IMR-90 (cell line): Measurements from ENCODE around the gene ZMIZ2. TPM values are rescaled to one million over a fixed set of nuclear protein-coding genes. Genes with fewer than 3 reads are reported as not detected.

Source experiments
- ATAC-seq: fragments of 200-7000 bp; cut with Tn5 transposase; 2 replicates; pipeline ENCODE4 v1.9.1; 2020; ENCODE audit warnings: low read depth, mild to moderate bottlenecking, moderate library complexity
- BruUV-seq: library from RNA; stranded (reverse); fragments of 400-500 nt; replicated peaks from 2 replicates; lab custom pipeline; 2021; lab: Mats Ljungman, UMichigan
- CTCF ChIA-PET: fragments of 300-600 bp; formaldehyde crosslinking; extraction: SDS; loops from one replicate; lab custom pipeline; 2021; ENCODE audit warnings: antibody characterized with exemption; lab: Yijun Ruan, JAX
- POLR2A ChIA-PET: fragments of 300-600 bp; sonication (Branson Sonifier 250); formaldehyde crosslinking; loops from one replicate; lab custom pipeline; 2022; ENCODE audit warnings: antibody characterized with exemption; ENCODE audit not compliant: unreplicated experiment; lab: Charles Lee
- DNase-seq: peaks from one replicate; pipeline ENCODE4 v3.0.0; 2013
- H2AFZ ChIP-seq: replicated peaks from 2 replicates; pipeline ENCODE3; 2013; ENCODE audit warnings: low read length, mild to moderate bottlenecking; ENCODE audit not compliant: poor library complexity
- H2AK5ac ChIP-seq: 2 replicates; pipeline ENCODE4 v1.6.1; 2013; ENCODE audit warnings: low read depth, low read length, inconsistent platforms
- H2AK9ac ChIP-seq: replicated peaks from 2 replicates; pipeline ENCODE3; 2013; ENCODE audit warnings: mild to moderate bottlenecking, low read depth, low read length, moderate library complexity; ENCODE audit not compliant: poor library complexity
- H2BK120ac ChIP-seq: 2 replicates; pipeline ENCODE4 v1.6.1; 2013; ENCODE audit warnings: low read depth, low read length, inconsistent platforms
- H2BK15ac ChIP-seq: 3 replicates; pipeline ENCODE4 v1.6.1; 2013; ENCODE audit warnings: low read depth, low read length, inconsistent platforms
- H2BK20ac ChIP-seq: 2 replicates; pipeline ENCODE4 v1.6.1; 2013; ENCODE audit warnings: low read depth, mild to moderate bottlenecking, inconsistent platforms, low read length, moderate library complexity
- H2BK5ac ChIP-seq: 2 replicates; pipeline ENCODE4 v1.6.1; 2013; ENCODE audit warnings: mild to moderate bottlenecking, low read depth, low read length, inconsistent platforms; ENCODE audit not compliant: poor library complexity, severe bottlenecking
- H3K14ac ChIP-seq: replicated peaks from 2 replicates; pipeline ENCODE4 v1.6.1; 2013; ENCODE audit warnings: low read depth, low read length, inconsistent platforms
- H3K18ac ChIP-seq: 2 replicates; pipeline ENCODE4 v1.6.1; 2013; ENCODE audit warnings: low read depth, low read length, control low read depth
- H3K23ac ChIP-seq: 2 replicates; pipeline ENCODE4 v1.6.1; 2013; ENCODE audit warnings: low read depth, low read length, inconsistent platforms
- H3K27ac ChIP-seq: 2 replicates; pipeline ENCODE4 v1.5.1; 2013; ENCODE audit warnings: mild to moderate bottlenecking, control low read depth, low read length; ENCODE audit not compliant: insufficient read depth
- H3K27me3 ChIP-seq: 2 replicates; pipeline ENCODE4 v1.6.1; 2013; ENCODE audit warnings: low read length; ENCODE audit not compliant: control insufficient read depth, insufficient read depth
- H3K36me3 ChIP-seq: 2 replicates; pipeline ENCODE4 v1.6.1; 2013; ENCODE audit warnings: low read length, mixed read lengths; ENCODE audit not compliant: control insufficient read depth, insufficient read depth
- H3K4ac ChIP-seq: 2 replicates; pipeline ENCODE4 v1.6.1; 2013; ENCODE audit warnings: low read depth, low read length, inconsistent platforms
- H3K4me1 ChIP-seq: 2 replicates; pipeline ENCODE4 v1.6.1; 2013; ENCODE audit warnings: low read length, mixed read lengths; ENCODE audit not compliant: control insufficient read depth, insufficient read depth
- H3K4me2 ChIP-seq: 2 replicates; pipeline ENCODE4 v1.6.1; 2013; ENCODE audit warnings: low read depth, mild to moderate bottlenecking, control low read depth, low read length, moderate library complexity
- H3K4me3 ChIP-seq: 2 replicates; pipeline ENCODE4 v1.5.1; 2013; ENCODE audit warnings: low read depth, mild to moderate bottlenecking, control low read depth, low read length, moderate library complexity; ENCODE audit not compliant: insufficient read depth
- H3K56ac ChIP-seq: 2 replicates; pipeline ENCODE4 v1.6.1; 2013; ENCODE audit warnings: low read length, inconsistent platforms; ENCODE audit not compliant: insufficient read depth; ENCODE audit errors: extremely low read depth
- H3K79me1 ChIP-seq, 2 experiments: 2 replicates each; pipeline ENCODE4 v1.6.1; 2013; ENCODE audit warnings: low read length in 2 of 2, inconsistent platforms in 1 of 2, low read depth in 1 of 2
- H3K9ac ChIP-seq: 2 replicates; pipeline ENCODE4 v1.6.1; 2013; ENCODE audit warnings: low read depth, low read length, control low read depth
- H3K9me1 ChIP-seq: 2 replicates; pipeline ENCODE4 v1.6.1; 2013; ENCODE audit warnings: low read length, inconsistent platforms; ENCODE audit not compliant: insufficient read depth
- H3K9me3 ChIP-seq: 2 replicates; pipeline ENCODE4 v1.6.1; 2013; ENCODE audit warnings: low read length; ENCODE audit not compliant: control insufficient read depth, insufficient read depth
- H4K20me1 ChIP-seq: 2 replicates; pipeline ENCODE4 v1.6.1; 2013; ENCODE audit warnings: low read length, inconsistent platforms; ENCODE audit not compliant: insufficient read depth
- H4K5ac ChIP-seq: 2 replicates; pipeline ENCODE4 v1.6.1; 2013; ENCODE audit warnings: mild to moderate bottlenecking, low read depth, low read length, control low read depth
- H4K8ac ChIP-seq, 2 experiments: 2 replicates each; pipeline ENCODE4 v1.6.1; 2013; ENCODE audit warnings: low read depth in 2 of 2, low read length in 2 of 2, control low read depth in 1 of 2, inconsistent platforms in 1 of 2
- H4K91ac ChIP-seq: 2 replicates; pipeline ENCODE4 v1.6.1; 2013; ENCODE audit warnings: low read depth, low read length, inconsistent platforms; ENCODE audit not compliant: insufficient read depth
- BHLHE40 ChIP-seq: fragments of 150-350 bp; IDR thresholded peaks from 2 replicates; pipeline ENCODE4 v1.6.1; 2016; ENCODE audit warnings: mild to moderate bottlenecking, low read depth, low read length
- CHD1 ChIP-seq: IDR thresholded peaks from 2 replicates; pipeline ENCODE4 v1.6.1; 2012; ENCODE audit warnings: low read depth, low read length, improper control_type of control experiment
- FOS ChIP-seq: fragments of 150-350 bp; IDR thresholded peaks from 2 replicates; pipeline ENCODE4 v1.6.1; 2016; ENCODE audit warnings: low read depth, low read length
- MAFK ChIP-seq: IDR thresholded peaks from 2 replicates; pipeline ENCODE4 v1.6.1; 2012; ENCODE audit warnings: low read depth, low read length, improper control_type of control experiment
- MXI1 ChIP-seq: IDR thresholded peaks from 2 replicates; pipeline ENCODE4 v1.6.1; 2012; ENCODE audit warnings: low read depth, mild to moderate bottlenecking, low read length, moderate library complexity, borderline replicate concordance
- NFE2L2 ChIP-seq: fragments of 150-350 bp; IDR thresholded peaks from 2 replicates; pipeline ENCODE4 v1.6.1; 2016; ENCODE audit warnings: low read depth, mild to moderate bottlenecking, low read length
- RAD21 ChIP-seq: IDR thresholded peaks from 2 replicates; pipeline ENCODE4 v1.6.1; 2012; ENCODE audit warnings: low read length, improper control_type of control experiment
- RFX5 ChIP-seq: IDR thresholded peaks from 2 replicates; pipeline ENCODE4 v1.8.0; 2012; ENCODE audit warnings: low read depth, mild to moderate bottlenecking, low read length, moderate library complexity
- WGBS, 2 experiments: methylation state at CpG; one replicate each; pipeline versions ENCODE4 v1.1.5 to v1.1.7; 2013; ENCODE audit warnings: missing lambda C conversion rate in 2 of 2; ENCODE audit not compliant: insufficient read length in 1 of 2; ENCODE audit errors: extremely low coverage in 2 of 2; 5-methylcytosine and 5-hydroxymethylcytosine counted together
- dilution Hi-C: fragments of 300-500 bp; cut with HindIII; formaldehyde crosslinking; loops from one replicate; pipeline ENCODE4 v1.14.3; 2018; ENCODE audit warnings: low sequenced_read_pairs; ENCODE audit not compliant: unreplicated experiment
- in situ Hi-C: fragments of 300-500 bp; cut with MboI; formaldehyde crosslinking; loops from 3 replicates; pipeline ENCODE4 v1.14.3; 2019; ENCODE audit warnings: low sequenced_read_pairs, inconsistent platforms, mixed read lengths
- intact Hi-C: fragments of 100-400 bp; cut with micrococcal nuclease; formaldehyde crosslinking; loops from 2 replicates; pipeline ENCODE4 v1.10.0; 2022
- polyA plus RNA-seq, 3 experiments: library from polyadenylated mRNA; depleted of rRNA; stranded (reverse); fragments of >200 nt; gene quantifications; 2 replicates each; pipeline ENCODE4 v1.2.3, GENCODE V29; 2012; ENCODE audit warnings: low replicate concordance in 1 of 3
- total RNA-seq: library from RNA; depleted of rRNA; stranded (reverse); fragments of >200 nt; gene quantifications from 2 replicates; pipeline ENCODE4 v1.2.3, GENCODE V29; 2012

The ZMIZ2 gene
- total and polyA plus RNA-seq, 2 of the 4 experiments (the other 2 are of a cell fraction): 3.0 to 24.0 TPM

- H4K91ac ChIP-seq: peak overlapping the region; percentile 56
- peaks cover 23% of the 10 kb centered on the region for H3K9me1 ChIP-seq
- H2AK9ac ChIP-seq: peak overlapping the region; percentile 73
- no peaks in the 10 kb centered on the region for H3K27me3 ChIP-seq
- peak overlapping the region; percentile 40 for H2AFZ ChIP-seq
- in situ Hi-C loops (no loop called here), dilution Hi-C loops (no loop called here), intact Hi-C loops (loop anchor here (2.0 kb wide), 1 partner anchor 27 kb away; the partner anchor contains the start of gene PPIA)
- BruUV-seq: no TSS peak
- ChIA-PET POLR2A (no interaction called here), CTCF (interaction anchor here (1.1 kb wide), 1 partner anchor 22 kb away, joined by 3 read pairs; no protein-coding TSS in a partner anchor)
- H3K4me2 ChIP-seq: no peak overlapping the region; the same call in 1 of the 2 replicates
- H3K18ac ChIP-seq: peak overlapping the region; percentile 40; the same call in 1 of the 2 replicates
- H3K36me3 ChIP-seq: peaks cover 34% of the 10 kb centered on the region
- H3K27ac ChIP-seq: peak overlapping the region; percentile 83; the same call in 1 of the 2 replicates
- H2BK20ac ChIP-seq: peak overlapping the region; percentile 2; the same call in 1 of the 2 replicates
- H3K56ac ChIP-seq: no peak overlapping the region
- H4K5ac ChIP-seq: peak overlapping the region; percentile 37; the same call in 1 of the 2 replicates
- peak overlapping the region in 1 of 2 experiments; percentile 26; a peak in 1 of 4 replicates for H4K8ac ChIP-seq
- DNase-seq (no peak), ATAC-seq (peak; percentile 3)
- peak overlapping the region; percentile 66 for H3K4ac ChIP-seq
- peak overlapping the region; percentile 73 for H2BK5ac ChIP-seq
- no peak for TF ChIP-seq FOS
- TF ChIP-seq MAFK: no peak
- TF ChIP-seq BHLHE40: no peak
- no peak for TF ChIP-seq CHD1
- no peak for TF ChIP-seq RAD21
- no peak for TF ChIP-seq RFX5
- TF ChIP-seq NFE2L2: no peak
- TF ChIP-seq MXI1: no peak
- no peaks in the 10 kb centered on the region for H3K9me3 ChIP-seq
- no CpG with 5 or more reads among the region's 8 CpGs for WGBS, 2 experiments
- H3K4me1 ChIP-seq: peaks cover 33% of the 10 kb centered on the region
- no peak overlapping the region for H2BK15ac ChIP-seq
- H3K23ac ChIP-seq: peak overlapping the region; percentile 26; the same call in 1 of the 2 replicates
- peaks cover 0 to 9% of the 10 kb centered on the region in 2 experiments; a peak in 2 of 4 replicates for H3K79me1 ChIP-seq
- no peak overlapping the region for H3K9ac ChIP-seq
- peaks cover 6% of the 10 kb centered on the region for H4K20me1 ChIP-seq
- no peak overlapping the region for H3K4me3 ChIP-seq
- peak overlapping the region; percentile 1 for H3K14ac ChIP-seq
- H2BK120ac ChIP-seq: peak overlapping the region; percentile 41
- H2AK5ac ChIP-seq: peak overlapping the region; percentile 84; the same call in 1 of the 2 replicates
Observed at GRCh38 chr7:44769376-44769775, 20.7 kb downstream of the ZMIZ2 start.
